HG03469 (cell line): ENCODE measurements around the gene PTPRD.
"Not testable (repeated sequence)": the region's sequence is repeated elsewhere in the genome, so short reads cannot be mapped to it uniquely, and the experiment has no call there.

Experiments used
- ATAC-seq: cut with Tn5 transposase; IDR thresholded peaks from one replicate; pipeline ENCODE4 v1.9.1; 2021; ENCODE audit warnings: mild to moderate bottlenecking, moderate library complexity, moderate number of reproducible peaks; ENCODE audit not compliant: unreplicated experiment

The PTPRD gene

DNA sequence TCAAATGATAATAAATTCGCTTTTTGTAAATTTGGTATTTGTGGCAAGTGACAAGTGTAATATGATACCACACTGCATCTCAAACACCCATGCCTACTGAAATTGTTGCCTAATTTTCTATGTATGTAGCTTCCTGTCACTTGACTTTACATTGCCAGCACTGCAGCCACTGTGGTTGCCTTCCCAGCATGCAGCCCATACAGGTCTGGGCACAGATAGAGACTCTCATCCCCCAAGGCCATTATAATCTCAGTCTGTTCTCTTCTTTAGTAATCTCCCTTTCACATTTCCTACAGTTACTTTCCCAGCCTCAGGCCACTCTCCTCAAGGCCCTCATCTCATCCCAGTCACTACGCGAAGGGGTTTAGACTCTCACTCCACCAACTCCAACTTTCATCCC is 1200.6 kb downstream of the PTPRD start:
- ATAC-seq = no peak

DNA sequence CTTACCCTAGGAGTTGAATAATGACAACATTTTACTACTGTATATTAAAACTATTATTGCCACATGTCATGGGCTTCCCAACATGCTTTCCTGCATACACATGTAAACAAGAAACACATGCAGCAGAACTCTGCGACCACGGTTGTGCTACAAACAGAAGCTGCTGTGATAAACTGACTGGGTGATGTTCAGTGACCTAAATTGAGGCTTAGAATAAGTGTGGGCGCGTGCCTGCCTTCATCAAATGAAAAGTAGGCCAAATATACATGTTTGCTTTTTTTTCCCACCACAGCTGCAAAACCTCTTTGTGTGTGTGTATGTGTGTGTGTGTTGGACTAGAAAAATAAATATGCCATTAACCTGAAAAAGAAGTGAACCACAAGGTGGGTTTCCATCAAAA is 1202.1 kb downstream of the PTPRD start:
- ATAC-seq = no peak

DNA sequence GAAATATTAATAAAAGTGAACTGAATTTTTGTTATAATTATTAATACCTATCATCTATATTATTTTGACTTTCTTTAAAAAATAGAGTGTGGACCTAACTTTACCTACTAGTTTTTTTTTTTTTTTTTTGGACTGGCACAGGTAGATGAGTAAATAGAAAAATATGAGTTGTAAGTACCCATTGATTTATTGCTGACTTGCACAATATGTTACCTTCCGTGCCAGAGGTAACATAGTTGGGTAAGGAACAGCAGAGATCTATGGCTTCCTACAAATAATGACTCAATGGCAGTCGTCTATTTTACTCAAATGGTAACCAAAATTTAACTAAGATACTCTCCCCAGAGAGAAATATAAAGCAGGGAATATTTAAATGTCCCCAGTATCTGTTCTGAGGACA is 1212.8 kb downstream of the PTPRD start:
- no peak for ATAC-seq

DNA sequence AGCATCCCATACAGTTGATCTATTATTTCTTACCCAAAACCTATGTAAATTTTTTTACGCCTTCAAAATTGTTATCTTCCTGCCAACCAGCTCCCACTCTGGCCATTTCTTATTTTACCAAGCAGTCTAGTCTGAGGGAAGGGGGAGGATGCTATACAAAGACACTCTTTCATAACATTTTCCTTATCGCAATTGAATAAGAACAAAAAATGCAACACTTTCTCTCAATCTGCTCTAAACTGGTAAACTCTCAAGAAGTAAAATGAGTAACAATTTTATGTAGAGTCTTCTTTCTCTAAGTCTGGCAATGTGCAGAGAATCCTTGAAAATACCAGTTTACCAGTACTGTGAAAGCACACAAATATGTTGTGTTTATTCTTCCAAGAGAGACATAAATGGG is 1216.3 kb downstream of the PTPRD start:
- no peak for ATAC-seq

DNA sequence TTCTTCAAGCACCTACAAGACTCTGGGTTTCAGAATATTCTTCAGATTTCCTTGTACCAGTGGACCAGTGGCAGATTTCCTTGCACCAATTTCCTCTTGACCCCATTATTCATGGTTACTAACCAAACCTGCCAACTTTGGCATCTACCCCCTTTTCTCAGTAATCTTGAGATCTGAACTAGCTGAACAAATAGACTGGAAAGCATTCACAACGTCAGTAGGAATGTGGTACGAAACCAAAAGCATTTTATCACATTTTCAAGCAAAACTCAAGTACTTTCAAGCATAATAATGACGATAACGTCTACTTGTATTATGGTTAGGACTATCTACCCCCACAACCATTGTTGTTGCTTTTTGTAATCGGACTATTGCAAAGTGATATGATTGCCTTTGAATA is 1217.3 kb downstream of the PTPRD start:
- no peak for ATAC-seq

DNA sequence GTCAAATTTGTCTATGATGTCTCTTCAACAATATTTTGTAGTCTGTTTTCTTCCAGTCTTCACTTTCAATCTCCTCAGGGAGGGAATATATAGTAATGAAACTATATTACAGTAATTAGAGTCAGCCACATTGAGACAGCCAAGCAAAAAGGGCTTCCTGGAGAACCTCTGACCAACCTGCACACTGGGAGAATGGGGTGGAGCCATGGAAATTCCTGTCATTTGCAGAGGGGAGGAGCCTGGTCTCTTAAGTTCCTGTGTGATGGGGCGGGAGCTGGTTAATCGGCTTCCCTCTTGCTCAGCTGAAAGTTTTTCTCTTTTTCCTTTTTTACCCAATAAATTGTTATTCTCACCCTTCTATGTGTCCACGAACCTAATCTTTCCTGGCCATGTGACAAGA is 1220.0 kb downstream of the PTPRD start:
- no peak for ATAC-seq

DNA sequence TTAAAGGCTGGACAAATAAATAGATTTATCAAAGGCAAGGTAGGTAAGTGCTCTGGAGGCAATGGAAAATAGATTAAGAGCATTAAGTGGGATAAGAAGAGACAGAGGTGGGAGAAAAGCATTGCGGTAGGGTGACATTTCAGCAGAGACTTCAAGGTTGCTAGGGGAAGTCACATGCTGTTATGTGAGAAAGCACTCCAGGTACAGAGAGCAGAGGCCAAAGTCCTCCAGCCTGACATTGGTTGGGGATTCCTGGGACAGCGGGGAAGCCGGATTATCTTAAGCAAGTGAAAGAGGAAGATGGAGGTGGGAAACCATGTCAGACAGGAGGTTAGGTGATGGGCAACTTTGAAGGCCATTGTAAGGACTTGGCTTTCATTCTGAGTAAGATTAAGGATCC is 1222.9 kb downstream of the PTPRD start:
- ATAC-seq = no peak

DNA sequence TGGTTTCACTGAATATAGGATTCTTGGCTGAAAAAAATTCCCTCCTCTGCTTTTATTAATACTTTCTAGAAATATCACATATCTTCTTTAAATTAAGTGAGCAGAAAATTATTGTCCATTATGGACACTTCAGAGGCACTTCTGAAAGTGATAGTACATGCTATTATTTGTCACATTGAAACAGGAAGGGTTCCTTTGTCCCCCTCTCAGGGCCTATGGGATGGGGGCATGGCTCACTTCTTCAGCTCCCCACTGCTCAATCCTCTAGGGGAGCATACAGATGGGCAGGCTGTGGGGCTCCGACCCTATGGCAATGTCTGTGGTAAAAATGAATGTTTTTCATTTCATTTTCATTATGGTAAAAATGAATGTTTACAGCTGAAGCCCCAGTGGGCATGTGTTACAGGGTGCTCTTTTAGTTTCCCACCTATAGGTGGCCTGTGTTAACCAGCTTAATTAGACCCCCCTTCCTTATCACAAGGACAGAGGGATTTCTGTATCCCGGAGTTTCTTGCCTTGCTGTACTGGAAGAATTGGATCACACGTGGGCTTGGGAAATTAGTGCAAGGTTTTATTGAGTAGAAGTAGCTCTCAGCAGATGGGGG is 1225.2 kb downstream of the PTPRD start:
- no peak for ATAC-seq

DNA sequence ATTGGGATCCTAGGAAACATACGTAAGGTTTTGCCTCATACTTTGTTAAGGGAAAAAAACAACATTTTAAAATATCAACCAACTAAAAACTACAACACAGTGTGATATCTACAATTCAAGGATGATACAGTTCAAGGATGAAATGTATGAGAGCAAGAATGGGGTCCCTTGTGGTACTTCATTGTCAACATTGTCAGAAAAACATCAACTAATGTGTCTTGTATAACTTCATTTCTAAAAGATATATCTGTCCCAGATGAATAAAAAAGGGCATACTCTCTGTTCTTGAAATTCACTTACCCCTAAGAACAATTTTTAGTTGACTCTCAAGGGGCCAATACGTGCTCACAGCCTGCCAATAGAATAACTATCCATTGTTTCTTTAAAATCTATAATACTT is 1250.5 kb downstream of the PTPRD start:
- no peak for ATAC-seq

DNA sequence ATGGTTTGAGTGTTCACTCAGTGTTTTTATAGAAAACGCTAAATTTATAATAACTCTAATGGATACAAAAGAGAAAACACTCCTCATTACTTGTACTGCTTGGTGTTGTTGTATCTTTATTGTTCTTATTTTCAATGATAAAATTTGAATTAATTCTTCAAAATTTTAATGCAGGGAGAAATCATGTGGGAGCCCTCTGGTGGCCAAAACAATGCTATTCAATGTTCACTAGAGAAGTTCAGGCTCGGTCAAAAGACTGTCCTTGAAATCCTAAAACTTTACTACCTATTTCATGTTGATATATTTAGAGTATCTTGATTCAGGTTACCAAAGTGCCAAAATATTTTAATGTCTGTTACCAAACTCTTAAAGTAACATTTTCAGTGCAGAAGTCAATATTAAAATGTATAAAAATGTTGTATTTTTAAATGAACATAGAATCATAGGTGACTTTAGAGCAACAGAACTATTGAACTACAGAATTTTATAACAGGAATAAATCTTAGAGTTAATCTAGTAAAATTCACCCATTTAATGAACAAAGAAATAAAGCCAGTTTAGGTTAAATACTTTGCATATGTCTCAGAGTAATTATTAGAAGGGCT is 1259.8 kb downstream of the PTPRD start:
- ATAC-seq = no peak

DNA sequence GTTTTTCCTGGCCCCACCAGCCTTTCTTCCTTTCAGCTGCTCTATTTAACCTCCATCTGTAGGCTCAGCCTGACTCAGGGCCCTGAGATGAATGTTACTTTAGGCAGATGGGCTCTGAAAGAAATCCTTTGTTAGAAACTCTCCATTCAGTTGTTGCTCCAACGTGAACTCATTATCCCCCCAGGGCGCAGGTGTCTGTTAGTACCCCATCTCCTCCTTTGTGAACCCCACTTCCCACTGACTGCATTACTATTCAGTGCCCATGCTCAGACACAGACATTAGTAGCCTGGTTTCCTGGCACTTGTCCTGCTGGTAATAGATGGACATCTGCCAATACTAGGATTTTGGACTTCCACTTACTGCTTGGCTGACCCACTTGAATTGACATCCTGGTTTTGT is 1271.6 kb downstream of the PTPRD start:
- no peak for ATAC-seq

DNA sequence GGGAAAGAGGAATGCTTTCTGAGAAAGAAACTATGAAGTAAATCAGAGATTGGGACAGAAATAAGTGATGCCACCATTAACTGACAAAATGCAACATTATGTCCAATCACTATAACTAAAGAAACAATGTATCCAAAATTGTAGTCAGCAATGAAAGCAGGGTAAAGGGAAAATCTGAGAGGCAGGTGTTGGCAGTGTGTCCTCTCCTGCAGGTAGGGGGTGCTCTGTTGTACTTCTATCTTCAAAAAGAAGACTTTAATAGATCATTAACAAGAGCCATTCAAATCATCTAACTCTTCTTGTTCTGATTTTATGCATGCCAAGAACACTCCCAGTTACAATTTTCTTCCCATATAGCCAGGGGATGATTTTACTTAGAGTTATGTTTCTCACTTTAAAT is 1275.7 kb downstream of the PTPRD start:
- ATAC-seq = no peak

DNA sequence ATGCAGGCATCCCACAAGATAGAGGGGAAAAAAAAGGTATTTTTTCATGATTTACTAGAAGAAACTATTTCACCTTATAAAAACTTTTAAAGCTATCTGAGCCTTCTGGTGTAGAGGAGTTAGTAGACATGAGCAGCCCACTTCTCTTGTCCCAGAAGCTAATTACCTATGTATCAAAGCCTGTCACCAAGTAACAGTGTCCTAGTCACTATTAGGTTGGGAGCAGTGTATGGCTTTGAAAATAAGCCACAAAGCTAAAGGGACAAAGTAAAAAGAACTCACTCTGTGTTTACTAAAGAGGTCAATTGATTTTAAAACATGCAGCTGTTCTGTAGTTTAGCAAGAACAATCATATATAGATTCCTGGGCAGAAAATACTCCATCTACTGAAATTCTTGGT is 1286.1 kb downstream of the PTPRD start:
- no peak for ATAC-seq

DNA sequence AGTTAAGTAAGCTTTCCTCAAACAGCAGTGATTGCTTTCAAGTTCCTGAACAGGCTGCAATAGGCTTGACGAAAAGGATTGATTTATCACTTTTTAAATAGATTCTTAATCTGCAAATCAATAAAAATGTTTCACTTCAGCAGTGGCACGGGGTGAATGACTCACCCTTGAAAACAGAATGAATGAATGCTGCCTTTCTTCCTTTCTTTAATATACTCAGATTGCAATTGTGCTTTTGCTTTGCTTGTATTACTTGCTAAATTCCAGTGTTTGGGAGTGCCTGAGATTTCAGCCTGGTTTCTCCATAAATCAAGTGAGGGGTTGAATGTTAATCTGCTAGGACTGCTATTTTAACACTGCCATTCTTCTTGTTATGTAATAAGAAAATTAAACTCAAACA is 1293.8 kb downstream of the PTPRD start:
- ATAC-seq = no peak

DNA sequence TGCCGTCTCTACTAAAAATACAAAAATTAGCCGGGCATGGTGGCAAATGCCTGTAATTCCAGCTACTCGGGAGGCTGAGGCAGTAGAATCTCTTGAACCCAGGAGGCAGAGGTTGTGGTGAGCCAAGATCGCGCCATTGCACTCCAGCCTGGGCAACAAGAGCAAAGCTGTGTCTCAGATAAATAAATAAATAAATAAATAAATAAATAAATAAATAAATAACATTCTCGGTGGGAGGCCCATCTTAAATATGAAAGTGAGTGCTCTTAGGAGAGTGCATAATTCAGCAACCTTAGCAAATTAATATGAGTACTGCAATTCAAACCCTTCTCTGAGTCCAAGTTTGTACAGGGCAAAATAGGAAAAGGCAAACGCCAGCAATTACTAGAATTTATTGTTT is 1302.1 kb downstream of the PTPRD start:
- not testable (repeated sequence) for ATAC-seq

DNA sequence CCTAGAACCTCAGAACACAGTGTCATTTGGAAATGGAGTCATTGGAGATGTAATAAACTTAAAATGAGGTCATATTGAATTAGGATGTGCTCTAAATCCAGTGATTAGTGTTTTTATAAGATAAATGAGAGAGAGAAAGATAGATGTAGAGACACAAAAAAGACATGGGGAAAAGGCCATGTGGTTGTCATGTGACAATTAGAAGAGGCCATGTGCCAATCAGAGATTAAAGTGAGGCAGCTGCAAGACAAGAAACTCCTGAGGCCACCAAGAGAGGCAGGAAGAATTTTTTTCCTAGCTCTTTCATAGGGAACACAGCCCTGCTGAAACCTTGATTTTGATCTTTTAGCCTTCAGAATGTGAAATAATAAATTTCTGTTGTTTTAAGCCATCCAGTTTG is 1307.2 kb downstream of the PTPRD start:
- ATAC-seq = no peak

DNA sequence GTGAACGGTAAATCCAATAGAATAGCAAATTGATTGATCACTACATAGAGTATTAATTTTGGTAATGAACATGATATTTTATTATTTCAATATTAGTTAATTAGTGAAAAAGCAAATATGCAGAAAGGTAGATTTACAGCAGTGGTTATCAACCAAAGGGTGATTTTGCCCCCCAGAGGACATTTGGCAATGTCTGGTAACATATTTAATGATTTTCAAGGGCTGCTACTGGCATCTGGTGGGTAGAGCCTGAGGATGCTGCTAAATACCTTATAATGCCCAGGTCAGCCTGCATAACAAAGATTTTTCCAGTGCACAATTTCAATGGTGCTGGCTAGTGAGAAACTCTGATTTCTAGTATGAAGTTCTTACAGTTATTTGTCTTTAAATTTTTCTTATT is 1313.7 kb downstream of the PTPRD start:
- ATAC-seq = no peak

DNA sequence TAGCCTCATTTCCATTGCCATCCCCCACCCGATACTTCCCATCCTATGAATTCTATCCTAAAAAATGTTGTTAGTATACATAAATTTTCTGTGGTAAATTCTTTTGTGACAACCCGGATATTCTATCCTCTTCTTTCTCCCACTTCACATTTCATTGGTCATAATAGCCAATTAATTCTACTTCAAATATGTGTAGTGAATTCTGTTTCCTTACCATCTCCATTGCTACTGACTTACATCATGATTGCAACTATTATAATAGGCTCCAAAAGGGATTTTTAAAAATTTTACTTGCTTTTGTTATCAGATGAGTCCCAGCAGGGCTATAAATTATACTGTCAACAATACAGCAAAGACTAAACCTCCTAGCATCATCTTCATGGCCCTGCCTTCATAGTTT is 1326.8 kb downstream of the PTPRD start:
- ATAC-seq = no peak

DNA sequence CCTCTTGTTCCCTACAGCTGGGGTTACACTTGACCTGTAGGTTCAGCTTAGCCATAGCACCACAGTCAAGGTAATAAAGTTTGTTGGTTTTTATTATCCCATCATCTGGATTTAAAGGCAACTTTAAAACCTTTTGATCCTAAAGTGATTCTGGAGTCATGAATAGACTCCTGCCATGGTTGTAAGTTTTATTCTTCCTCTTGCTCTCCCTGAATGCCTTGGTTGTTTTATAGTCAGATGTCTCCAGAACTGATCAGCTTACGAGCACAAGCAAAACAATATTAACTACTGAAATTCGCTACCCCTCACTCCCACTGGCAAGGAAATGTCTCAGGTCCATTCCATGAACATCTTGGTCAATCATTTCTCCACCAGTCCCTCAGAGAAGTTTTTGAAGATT is 1328.6 kb downstream of the PTPRD start:
- no peak for ATAC-seq

DNA sequence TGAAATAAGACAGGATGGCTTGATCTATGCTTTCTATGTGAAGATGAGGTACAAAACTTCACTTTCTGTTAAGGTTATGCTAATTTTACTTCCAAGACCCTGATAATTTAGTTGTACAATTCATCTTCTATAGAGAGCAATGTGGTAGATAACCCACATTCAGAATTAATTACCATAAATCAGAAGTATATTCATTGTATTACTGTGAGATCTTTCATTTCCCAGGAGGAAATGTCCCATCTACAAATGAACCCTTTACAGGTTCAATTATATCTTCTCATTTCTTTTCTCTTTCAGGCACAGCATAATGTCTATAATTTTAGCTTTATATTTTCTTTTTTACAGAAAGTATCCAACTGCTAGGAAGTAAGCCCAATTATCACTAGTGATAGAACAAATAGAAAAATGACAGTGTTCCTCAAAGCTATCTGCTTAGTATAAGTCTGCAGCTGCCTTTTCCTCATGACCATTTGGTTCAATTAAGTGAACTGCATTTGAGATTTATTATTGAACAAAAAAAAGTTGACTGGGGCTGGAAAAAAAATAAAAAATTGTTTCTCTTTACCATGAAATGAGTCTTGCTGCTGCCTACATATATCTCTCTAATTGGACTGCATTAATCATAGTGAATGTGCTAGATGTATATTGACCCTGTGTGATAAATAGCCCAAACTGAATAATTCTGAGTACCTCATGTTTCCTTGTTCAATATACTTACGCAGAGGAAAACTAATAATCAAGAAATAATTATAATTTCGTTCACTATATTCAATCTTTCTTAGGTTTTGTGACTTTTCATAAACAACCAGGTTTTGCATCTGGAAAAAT is 1329.4 kb downstream of the PTPRD start:
- no peak for ATAC-seq

DNA sequence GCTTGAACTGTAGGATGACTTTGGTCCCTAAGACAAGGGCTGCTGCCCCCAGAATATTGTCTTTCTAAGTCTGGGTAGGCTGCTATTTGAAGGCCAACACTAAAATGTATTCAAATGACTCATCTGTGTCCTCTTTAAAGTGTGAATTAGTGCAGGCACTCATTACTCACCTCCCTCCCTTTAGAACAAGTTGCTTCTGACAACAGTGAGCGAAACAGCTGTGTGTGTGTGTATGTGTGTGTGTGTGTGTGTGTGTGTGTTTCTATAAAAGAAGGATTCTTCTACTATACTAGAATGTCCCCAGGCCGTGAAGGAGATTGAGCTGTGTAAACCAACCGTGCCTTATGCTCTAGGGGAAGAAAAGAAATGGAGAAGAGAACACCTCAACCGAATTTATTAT is 1337.2 kb downstream of the PTPRD start:
- no peak for ATAC-seq

DNA sequence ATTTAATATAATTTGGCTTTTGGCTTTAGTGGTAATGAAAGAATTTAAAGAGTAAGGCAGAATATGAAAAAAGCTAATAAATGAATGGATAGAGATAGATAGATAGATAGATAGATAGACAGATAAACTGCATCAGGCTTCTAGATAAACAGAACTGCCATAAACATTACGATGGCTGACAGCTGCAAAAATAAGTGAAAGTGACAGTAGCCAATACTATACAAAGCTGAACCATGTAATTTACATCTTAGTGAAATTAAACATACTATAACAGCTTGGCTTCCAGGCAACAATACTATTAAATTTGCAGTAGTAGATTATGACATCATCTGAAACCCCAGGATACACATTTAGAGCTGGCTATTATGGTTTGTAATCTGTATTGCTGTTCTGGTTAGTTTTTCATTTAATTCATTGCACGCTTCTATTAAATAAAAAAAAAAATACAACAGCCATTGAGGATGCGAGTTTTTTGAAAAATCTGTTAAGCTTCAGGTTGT is 1354.8 kb downstream of the PTPRD start:
- no peak for ATAC-seq
